Activated naive CD4-positive, alpha-beta T cell treated with anti-CD3 and anti-CD28 coated beads for 36 hours (primary cell): ENCODE results near the gene PFKL. TPM values are rescaled to one million over a fixed set of nuclear protein-coding genes. Genes with fewer than 3 reads are reported as not detected.

Experiments
- CTCF ChIA-PET: fragments of 350-600 bp; sonication (Branson Sonifier 250); formaldehyde crosslinking; loops from one replicate; lab custom pipeline; 2021; ENCODE audit warnings: antibody characterized with exemption; lab: Charles Lee
- DNase-seq: peaks from one replicate; pipeline ENCODE4 v3.0.0-alpha.2; 2020
- H3K27ac Mint-ChIP-seq: one replicate; pipeline ENCODE4 v1.8.0; 2021; ENCODE audit warnings: mild to moderate bottlenecking, mixed read lengths
- H3K27me3 Mint-ChIP-seq: one replicate; pipeline ENCODE4 v1.8.0; 2021; ENCODE audit warnings: low read depth, mixed read lengths
- H3K36me3 Mint-ChIP-seq: one replicate; pipeline ENCODE4 v1.8.0; 2021; ENCODE audit warnings: low read depth, mixed read lengths
- H3K4me1 Mint-ChIP-seq: one replicate; pipeline ENCODE4 v1.8.0; 2021; ENCODE audit warnings: low read depth, mixed read lengths
- H3K4me3 Mint-ChIP-seq: one replicate; pipeline ENCODE4 v1.8.0; 2021; ENCODE audit warnings: mild to moderate bottlenecking, moderate library complexity, mixed read lengths
- H3K9me3 Mint-ChIP-seq: one replicate; pipeline ENCODE4 v1.8.0; 2021; ENCODE audit warnings: mixed read lengths
- intact Hi-C: fragments of 100-400 bp; cut with micrococcal nuclease; formaldehyde crosslinking; loops from one replicate; pipeline ENCODE4 v1.15.1; 2023
- total RNA-seq, 2 experiments: library from RNA; stranded (reverse); gene quantifications; one replicate each; pipeline ENCODE4 v1.2.3, GENCODE V29; 2021

The PFKL gene
- total RNA-seq, 2 experiments from 2014 or later, result 166 to 171 TPM

DNA sequence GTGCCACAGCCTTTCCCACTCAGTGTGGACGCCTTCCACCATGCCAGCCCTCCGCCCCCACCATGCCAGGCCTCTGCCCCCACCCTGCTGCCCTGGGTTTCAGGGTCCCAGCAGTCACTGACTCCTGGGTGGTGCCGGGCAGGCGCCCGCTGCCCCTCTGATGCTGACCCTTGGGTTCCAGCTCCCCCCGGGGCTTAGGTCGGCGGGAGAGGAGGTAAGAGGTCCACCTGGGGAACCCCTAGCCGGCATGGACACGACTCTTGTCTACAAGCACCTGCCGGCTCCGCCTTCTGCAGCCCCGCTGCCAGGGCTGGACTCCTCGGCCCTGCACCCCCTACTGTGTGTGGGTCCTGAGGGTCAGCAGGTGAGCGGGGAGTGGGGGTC, 7.0 kb upstream of the PFKL start:
- no peak for DNase-seq
- H3K4me3 Mint-ChIP-seq, result no peak overlapping the region
- H3K4me1 Mint-ChIP-seq, result peaks cover 11% of the 10 kb centered on the region
- H3K36me3 Mint-ChIP-seq, result no peaks in the 10 kb centered on the region
- intact Hi-C loops, result no loop called here
- peaks cover 1% of the 10 kb centered on the region for H3K27me3 Mint-ChIP-seq
- CTCF ChIA-PET, result no interaction called here
- no peaks in the 10 kb centered on the region for H3K9me3 Mint-ChIP-seq
- H3K27ac Mint-ChIP-seq, result no peak overlapping the region

DNA sequence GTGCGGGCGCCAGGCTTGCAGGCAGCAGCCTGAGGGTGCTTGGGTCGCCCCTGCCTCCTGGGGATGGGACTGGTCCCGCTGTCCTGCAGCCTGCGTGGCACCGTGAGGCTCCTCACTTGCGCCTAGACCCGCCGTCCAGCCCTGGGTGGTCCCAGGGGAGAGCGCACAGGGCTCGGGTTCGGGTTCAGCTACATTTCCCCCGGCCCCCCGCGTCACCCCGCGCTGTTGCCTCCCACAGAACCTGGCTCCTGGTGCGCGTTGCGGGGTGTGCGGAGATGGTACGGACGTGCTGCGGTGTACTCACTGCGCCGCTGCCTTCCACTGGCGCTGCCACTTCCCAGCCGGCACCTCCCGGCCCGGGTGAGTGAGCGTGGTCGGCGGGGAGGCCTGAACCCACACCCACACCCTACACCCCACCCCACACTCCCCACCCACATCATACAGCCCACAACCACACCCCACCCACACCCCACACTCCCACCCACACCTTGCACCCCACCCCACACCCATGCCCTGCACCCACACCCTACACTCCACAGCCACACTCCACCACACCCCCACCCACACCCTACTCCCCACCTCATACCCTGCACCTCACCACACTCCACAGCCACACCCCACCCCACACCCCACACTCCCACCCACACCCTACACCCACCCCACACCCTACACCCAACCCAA, 6.2 kb upstream of the PFKL start:
- Mint-ChIP-seq H3K4me3 (no peak overlapping the region), H3K36me3 (no peaks in the 10 kb centered on the region), H3K9me3 (no peaks in the 10 kb centered on the region), H3K27me3 (no peaks in the 10 kb centered on the region), H3K4me1 (peaks cover 19% of the 10 kb centered on the region), H3K27ac (no peak overlapping the region)
- no peak for DNase-seq
- intact Hi-C loops, result no loop called here
- CTCF ChIA-PET, result interaction anchor here (0.9 kb wide), 1 partner anchor 316 kb away, joined by 4 read pairs; no protein-coding TSS in a partner anchor

DNA sequence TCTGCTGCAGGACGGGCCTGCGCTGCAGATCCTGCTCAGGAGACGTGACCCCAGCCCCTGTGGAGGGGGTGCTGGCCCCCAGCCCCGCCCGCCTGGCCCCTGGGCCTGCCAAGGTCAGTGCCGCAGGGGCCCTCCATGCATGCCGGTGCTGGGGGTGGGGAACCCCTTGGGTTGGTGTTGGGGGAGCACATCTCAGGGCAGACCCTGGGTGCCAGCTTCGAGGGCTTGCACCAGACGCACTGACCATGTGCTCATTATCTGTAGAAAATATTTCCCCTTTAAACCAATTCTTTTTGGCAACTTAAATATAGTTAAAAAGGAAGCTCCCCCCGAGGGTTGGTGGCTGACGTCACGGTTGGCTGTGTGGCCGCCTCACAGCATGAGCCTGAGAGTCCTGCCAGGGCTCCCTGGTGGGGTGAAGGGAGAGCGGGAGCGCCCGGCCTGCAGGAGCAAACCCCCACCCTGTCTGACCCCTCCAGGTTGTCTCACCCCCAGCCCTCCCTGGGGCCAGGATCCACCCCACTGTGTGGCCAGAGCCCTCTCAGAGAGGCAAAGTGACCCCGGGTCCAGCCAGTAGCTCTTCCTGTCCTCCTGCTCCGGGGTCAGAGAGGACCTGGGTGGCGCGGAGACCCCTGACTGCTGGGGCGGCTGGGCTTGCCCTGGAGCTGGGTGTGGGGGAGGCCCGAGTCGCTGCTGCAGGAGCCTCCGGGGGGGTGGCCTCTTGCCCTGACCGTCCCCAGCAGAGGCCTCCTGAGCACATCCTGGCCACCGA, 5.3 kb upstream of the PFKL start:
- Mint-ChIP-seq H3K4me1 (peaks cover 24% of the 10 kb centered on the region), H3K27me3 (no peaks in the 10 kb centered on the region), H3K9me3 (no peaks in the 10 kb centered on the region), H3K27ac (no peak overlapping the region), H3K36me3 (no peaks in the 10 kb centered on the region), H3K4me3 (no peak overlapping the region)
- CTCF ChIA-PET, result interaction anchor here (0.9 kb wide), 2 partner anchors 24 to 317 kb away, joined by 3 to 4 read pairs; no protein-coding TSS in a partner anchor
- DNase-seq, result no peak
- intact Hi-C loops, result loop anchor here (5.0 kb wide), 2 partner anchors 183 to 282 kb away; partner anchors contain the start of gene TRAPPC10

DNA sequence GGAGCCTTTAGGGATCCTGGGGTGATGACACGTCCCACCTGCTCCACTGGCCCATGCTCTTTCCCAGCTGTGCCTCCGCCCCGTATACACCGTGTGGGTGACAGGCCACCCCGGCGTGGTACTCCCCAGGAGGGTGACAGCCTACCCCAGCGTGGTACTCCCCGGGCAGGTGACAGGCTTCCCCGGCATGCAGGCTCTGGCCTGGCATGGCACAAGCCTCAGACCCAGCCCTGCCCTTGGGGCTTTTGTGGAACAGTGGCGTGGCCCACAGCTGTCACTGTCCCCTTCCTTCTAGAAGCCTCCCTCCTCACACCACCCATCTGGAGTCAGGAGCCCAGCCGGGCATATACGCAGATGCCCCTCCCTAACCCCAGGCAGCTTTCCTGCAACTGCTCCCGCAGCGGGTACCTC, 4.7 kb upstream of the PFKL start:
- no peaks in the 10 kb centered on the region for H3K27me3 Mint-ChIP-seq
- CTCF ChIA-PET, result no interaction called here
- intact Hi-C loops, result loop anchor here (5.0 kb wide), 2 partner anchors 182 to 283 kb away; partner anchors contain the start of gene TRAPPC10

DNA sequence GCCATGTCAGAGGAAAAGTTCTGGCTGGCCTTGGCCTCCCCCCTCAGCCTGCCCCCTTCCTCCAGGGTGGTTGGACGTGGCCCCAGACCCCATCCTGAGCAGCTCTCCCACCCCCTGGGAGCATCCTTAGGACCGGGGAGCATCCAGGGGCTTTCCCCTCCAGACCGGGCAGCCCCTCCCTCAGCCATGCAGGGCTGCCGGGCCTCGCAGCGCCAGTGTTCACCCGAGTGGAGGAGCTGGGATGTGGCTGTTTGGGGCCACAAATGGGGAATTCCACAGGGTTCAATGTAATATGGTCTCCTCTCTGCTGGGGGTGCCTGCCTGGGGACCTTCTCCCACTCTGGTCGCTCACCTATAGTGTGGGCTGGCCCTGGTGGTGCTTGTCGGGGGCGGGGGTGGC, 4.2 kb upstream of the PFKL start:
- Mint-ChIP-seq H3K4me3 (no peak overlapping the region), H3K4me1 (peaks cover 25% of the 10 kb centered on the region), H3K36me3 (no peaks in the 10 kb centered on the region), H3K27me3 (no peaks in the 10 kb centered on the region), H3K27ac (no peak overlapping the region), H3K9me3 (no peaks in the 10 kb centered on the region)
- intact Hi-C loops, result loop anchor here (5.0 kb wide), 2 partner anchors 182 to 283 kb away; partner anchors contain the start of gene TRAPPC10
- no peak for DNase-seq
- CTCF ChIA-PET, result interaction anchor here (0.6 kb wide), 1 partner anchor 9 kb away, joined by 3 read pairs; no protein-coding TSS in a partner anchor

More for the DNA sequence above, 4.7 kb upstream of the PFKL start:
- Mint-ChIP-seq H3K9me3 (no peaks in the 10 kb centered on the region), H3K27ac (no peak overlapping the region), H3K4me3 (no peak overlapping the region), H3K36me3 (no peaks in the 10 kb centered on the region), H3K4me1 (peaks cover 24% of the 10 kb centered on the region)
- no peak for DNase-seq

DNA sequence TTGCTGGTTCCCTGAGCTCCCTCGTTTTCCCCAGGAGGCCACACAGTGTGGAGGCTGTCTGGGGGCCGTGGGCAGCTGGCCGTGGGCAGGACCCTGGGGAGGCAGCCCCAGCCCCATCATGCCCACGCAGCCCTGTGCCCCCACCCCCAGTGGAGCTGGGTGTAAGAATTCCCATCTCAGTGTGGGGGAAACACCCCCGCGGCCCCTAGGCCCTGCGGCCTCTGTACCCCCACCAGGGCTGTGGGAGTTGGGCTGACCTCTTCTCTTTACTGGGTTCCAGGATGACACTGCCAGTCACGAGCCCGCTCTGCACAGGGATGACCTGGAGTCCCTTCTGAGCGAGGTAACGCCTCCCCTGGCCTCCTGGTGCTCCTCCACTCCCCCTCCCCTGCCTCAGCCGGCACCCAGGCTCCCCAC, 3.7 kb upstream of the PFKL start:
- H3K27me3 Mint-ChIP-seq, result no peaks in the 10 kb centered on the region
- H3K4me3 Mint-ChIP-seq, result no peak overlapping the region
- intact Hi-C loops, result loop anchor here (5.0 kb wide), 2 partner anchors 181 to 284 kb away; partner anchors contain the start of gene TRAPPC10
- H3K27ac Mint-ChIP-seq, result no peak overlapping the region
- H3K9me3 Mint-ChIP-seq, result no peaks in the 10 kb centered on the region
- peaks cover 29% of the 10 kb centered on the region for H3K4me1 Mint-ChIP-seq
- CTCF ChIA-PET, result interaction anchor here (0.6 kb wide), 1 partner anchor 9 kb away, joined by 3 read pairs; no protein-coding TSS in a partner anchor
- no peak for DNase-seq
- H3K36me3 Mint-ChIP-seq, result no peaks in the 10 kb centered on the region

DNA sequence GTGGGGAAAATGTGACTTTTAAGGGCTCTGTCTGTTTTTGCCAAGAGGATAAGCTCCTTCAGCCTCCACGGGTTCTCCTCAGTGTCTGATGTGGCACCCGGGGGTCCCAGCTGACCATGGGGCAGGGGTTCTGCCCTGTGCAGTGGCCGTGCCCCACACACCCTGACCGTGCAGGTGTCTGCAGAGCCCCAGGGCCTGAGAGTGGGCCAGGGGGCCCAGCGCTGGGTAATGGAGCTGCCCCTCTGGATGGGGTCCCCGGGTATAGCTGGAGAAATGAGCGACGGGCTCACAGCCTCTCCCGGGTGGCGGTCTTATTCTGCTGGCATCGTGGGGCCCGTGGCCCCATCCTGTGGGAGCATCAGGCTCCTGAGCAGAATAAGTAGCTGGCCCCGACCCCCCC, 2.9 kb upstream of the PFKL start:
- intact Hi-C loops, result loop anchor here (5.0 kb wide), 2 partner anchors 180 to 285 kb away; partner anchors contain the start of gene TRAPPC10
- Mint-ChIP-seq H3K27me3 (no peaks in the 10 kb centered on the region), H3K9me3 (no peaks in the 10 kb centered on the region), H3K4me3 (no peak overlapping the region), H3K4me1 (peaks cover 37% of the 10 kb centered on the region), H3K27ac (no peak overlapping the region), H3K36me3 (no peaks in the 10 kb centered on the region)
- DNase-seq, result no peak
- CTCF ChIA-PET, result interaction anchor here (1.2 to 1.9 kb wide), 4 partner anchors 17 to 37 kb away, joined by 3 to 7 read pairs (median 4); partner anchors contain the start of gene DNMT3L

DNA sequence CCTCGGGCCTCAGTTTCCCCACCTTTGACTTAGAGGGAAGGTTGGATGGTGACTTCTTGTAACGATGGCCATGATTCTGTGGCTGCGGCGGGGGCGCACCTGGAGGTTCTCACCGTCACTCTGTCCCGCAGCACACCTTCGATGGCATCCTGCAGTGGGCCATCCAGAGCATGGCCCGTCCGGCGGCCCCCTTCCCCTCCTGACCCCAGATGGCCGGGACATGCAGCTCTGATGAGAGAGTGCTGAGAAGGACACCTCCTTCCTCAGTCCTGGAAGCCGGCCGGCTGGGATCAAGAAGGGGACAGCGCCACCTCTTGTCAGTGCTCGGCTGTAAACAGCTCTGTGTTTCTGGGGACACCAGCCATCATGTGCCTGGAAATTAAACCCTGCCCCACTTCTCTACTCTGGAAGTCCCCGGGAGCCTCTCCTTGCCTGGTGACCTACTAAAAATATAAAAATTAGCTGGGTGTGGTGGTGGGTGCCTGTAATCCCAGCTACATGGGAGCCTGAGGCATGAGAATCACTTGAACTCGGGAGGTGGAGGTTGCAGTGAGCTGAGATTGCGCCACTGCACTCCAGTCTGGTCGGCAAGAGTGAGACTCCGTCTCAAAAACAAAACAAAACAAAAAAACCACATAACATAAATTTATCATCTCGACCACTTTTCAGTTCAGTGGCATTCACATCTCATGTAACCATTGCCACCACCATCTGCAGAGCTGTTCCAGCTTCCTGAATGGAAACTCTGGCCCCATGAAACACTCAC, 2.1 kb upstream of the PFKL start:
- Mint-ChIP-seq H3K4me3 (peak overlapping the region; percentile 34), H3K9me3 (no peaks in the 10 kb centered on the region), H3K27me3 (no peaks in the 10 kb centered on the region), H3K36me3 (no peaks in the 10 kb centered on the region), H3K4me1 (peaks cover 43% of the 10 kb centered on the region), H3K27ac (peak overlapping the region; percentile 46)
- peak; percentile 91 for DNase-seq
- intact Hi-C loops, result loop anchor here (5.0 kb wide), 2 partner anchors 180 to 285 kb away; partner anchors contain the start of gene TRAPPC10
- CTCF ChIA-PET, result interaction anchor here (0.6 to 1.9 kb wide), 16 partner anchors 10 to 629 kb away, joined by 3 to 7 read pairs (median 4); partner anchors contain the start of genes DNMT3L and TRPM2

DNA sequence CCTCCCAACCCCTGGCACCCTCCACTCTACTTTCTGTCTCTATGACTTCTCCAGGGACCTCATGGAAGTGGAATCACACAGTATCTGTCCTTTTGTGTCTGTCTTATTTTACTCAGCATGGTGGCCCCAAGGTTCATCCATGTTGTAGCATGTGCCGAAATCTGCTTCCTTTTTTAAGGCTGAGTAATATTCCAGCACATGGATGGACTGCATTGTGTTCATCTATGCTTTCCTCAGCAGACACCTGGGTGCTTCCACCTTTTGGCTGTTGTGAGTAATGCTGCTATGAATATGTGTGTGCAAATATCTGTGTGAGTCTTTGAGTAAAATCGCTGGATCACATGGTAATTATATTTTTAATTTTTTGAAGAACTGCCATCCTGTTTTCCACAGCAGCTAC, 1.6 kb upstream of the PFKL start:
- peak overlapping the region; percentile 34 for H3K4me3 Mint-ChIP-seq
- H3K4me1 Mint-ChIP-seq, result peaks cover 49% of the 10 kb centered on the region
- H3K36me3 Mint-ChIP-seq, result no peaks in the 10 kb centered on the region
- CTCF ChIA-PET, result interaction anchor here (0.6 to 1.9 kb wide), 16 partner anchors 11 to 629 kb away, joined by 3 to 7 read pairs (median 4); partner anchors contain the start of genes DNMT3L and TRPM2
- no peaks in the 10 kb centered on the region for H3K27me3 Mint-ChIP-seq
- intact Hi-C loops, result loop anchor here (5.0 kb wide), 2 partner anchors 179 to 286 kb away; partner anchors contain the start of gene TRAPPC10
- H3K9me3 Mint-ChIP-seq, result no peaks in the 10 kb centered on the region
- peak overlapping the region; percentile 46 for H3K27ac Mint-ChIP-seq
- peak; percentile 42 for DNase-seq

DNA sequence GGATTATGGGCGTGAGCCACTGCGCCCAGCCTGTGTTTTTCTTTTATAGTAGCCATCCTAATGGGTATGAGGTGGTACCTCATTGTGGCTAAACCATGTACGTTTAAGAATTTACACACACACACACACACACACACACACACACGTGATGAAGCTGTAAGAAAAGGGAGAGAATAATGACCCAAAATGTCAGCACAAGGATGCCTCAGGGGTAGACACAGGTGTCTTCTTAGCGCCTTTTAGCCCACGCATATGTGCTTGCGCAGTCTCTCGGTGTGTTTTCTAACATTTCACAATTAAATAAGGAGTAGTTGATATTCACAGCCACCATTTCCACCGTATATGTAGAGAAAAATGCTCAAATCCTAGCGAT, 782 bp upstream of the PFKL start:
- H3K36me3 Mint-ChIP-seq, result no peaks in the 10 kb centered on the region
- intact Hi-C loops, result loop anchor here (5.0 kb wide), 2 partner anchors 178 to 287 kb away; partner anchors contain the start of gene TRAPPC10
- peak overlapping the region; percentile 87 for H3K27ac Mint-ChIP-seq
- H3K4me3 Mint-ChIP-seq, result peak overlapping the region; percentile 78
- H3K4me1 Mint-ChIP-seq, result peaks cover 54% of the 10 kb centered on the region
- no peaks in the 10 kb centered on the region for H3K27me3 Mint-ChIP-seq
- DNase-seq, result peak; percentile 46
- H3K9me3 Mint-ChIP-seq, result no peaks in the 10 kb centered on the region
- CTCF ChIA-PET, result interaction anchor here (1.3 to 1.9 kb wide), 3 partner anchors 12 to 22 kb away, joined by 5 to 7 read pairs (median 6); no protein-coding TSS in a partner anchor

DNA sequence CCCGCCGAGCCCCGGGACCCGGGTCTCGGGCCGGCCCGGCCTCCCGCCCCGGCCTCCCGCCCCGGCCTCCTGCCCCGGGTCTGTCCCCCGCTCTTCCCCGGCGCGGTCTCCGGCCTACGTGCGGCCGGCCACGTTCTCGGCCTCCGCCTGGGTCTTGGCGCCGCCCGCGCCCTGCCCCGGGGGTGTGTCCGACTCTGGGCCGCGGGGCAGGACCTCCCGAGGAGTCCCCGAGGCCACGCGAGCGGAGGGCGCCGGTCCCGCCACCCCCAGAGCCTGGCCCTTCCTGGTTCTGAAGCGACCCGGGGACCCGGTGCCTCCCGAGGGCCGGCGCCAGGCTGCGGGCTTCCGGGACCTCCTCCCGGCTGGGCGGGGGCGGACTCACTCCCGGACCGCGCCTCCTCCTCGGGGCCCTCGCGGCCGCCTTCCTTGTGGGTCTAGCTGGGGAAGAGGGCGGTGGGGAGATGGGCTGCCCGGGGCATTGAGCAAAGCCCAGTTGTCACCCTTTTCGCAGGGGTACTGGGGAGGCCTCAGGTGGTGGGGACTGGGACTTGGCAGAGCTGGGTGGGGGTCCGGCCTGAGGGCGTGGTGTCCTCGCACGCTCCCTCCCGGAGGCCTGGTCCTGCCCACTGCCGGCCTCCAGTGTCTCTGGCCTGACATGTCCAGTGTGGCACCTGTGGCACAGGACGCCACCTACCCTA, 558 bp downstream of the PFKL start:
- intact Hi-C loops, result loop anchor here (1.0 to 10.0 kb wide), 3 partner anchors 39 to 154 kb away; partner anchors contain the start of genes CFAP410 and LRRC3
- H3K36me3 Mint-ChIP-seq, result no peaks in the 10 kb centered on the region
- CTCF ChIA-PET, result interaction anchor here (0.6 kb wide), 1 partner anchor 32 kb away, joined by 3 read pairs; no protein-coding TSS in a partner anchor
- no peaks in the 10 kb centered on the region for H3K27me3 Mint-ChIP-seq
- H3K27ac Mint-ChIP-seq, result peak overlapping the region; percentile 50
- H3K4me3 Mint-ChIP-seq, result peak overlapping the region; percentile 74
- DNase-seq, result peak; percentile 63
- no peaks in the 10 kb centered on the region for H3K9me3 Mint-ChIP-seq
- peaks cover 55% of the 10 kb centered on the region for H3K4me1 Mint-ChIP-seq
